ENCODE measurements around the gene XYLT1.

DNA sequence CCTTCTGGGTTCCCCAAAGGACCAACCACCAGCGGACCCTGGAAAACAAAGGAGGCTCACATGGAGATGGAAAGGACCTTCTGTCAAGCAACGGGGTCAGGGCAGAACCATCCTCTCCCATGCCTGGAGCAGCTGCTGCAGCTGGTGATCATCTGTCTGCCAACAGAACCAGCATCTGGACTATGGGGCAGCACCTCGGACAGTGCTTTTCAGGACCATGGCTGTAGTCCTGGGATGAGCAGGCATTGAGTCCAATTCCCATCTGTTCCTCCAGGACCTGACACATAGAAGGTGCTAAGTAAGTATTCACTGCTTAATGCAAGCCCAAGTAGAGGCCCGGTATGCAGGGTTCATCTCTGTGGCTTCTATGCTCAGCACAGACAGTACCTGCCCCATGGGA, 304.7 kb downstream of the XYLT1 start:
- TF ChIP-seq, protein P1, sequence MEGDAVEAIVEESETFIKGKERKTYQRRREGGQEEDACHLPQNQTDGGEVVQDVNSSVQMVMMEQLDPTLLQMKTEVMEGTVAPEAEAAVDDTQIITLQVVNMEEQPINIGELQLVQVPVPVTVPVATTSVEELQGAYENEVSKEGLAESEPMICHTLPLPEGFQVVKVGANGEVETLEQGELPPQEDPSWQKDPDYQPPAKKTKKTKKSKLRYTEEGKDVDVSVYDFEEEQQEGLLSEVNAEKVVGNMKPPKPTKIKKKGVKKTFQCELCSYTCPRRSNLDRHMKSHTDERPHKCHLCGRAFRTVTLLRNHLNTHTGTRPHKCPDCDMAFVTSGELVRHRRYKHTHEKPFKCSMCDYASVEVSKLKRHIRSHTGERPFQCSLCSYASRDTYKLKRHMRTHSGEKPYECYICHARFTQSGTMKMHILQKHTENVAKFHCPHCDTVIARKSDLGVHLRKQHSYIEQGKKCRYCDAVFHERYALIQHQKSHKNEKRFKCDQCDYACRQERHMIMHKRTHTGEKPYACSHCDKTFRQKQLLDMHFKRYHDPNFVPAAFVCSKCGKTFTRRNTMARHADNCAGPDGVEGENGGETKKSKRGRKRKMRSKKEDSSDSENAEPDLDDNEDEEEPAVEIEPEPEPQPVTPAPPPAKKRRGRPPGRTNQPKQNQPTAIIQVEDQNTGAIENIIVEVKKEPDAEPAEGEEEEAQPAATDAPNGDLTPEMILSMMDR (IDR thresholded peaks at IDR 0.05): no peak
- TF ChIP-seq POLR2A (IDR thresholded peaks at IDR 0.05): no peak

Data from thyroid gland (tissue), 4 donors.